Measurements from ENCODE around the gene HERC2. TPM values are rescaled to one million over a fixed set of nuclear protein-coding genes. Genes with fewer than 3 reads are reported as not detected.
A peak's percentile ranks its signal among the peaks of the same experiment; 100 is the strongest.

The HERC2 gene
- total and polyA plus RNA-seq, 4 experiments from 2014 or later = 3.4 to 55.1 (median 28.9) TPM

GRCh38 chr15:28094732-28095521 lies 227.1 kb downstream of the HERC2 start:
- peaks cover 12 to 48% (median 35%) of the 10 kb centered on the region in 4 donors for H3K4me1 Mint-ChIP-seq
- intact Hi-C loops (cut with micrococcal nuclease) = no loop called here

DNA sequence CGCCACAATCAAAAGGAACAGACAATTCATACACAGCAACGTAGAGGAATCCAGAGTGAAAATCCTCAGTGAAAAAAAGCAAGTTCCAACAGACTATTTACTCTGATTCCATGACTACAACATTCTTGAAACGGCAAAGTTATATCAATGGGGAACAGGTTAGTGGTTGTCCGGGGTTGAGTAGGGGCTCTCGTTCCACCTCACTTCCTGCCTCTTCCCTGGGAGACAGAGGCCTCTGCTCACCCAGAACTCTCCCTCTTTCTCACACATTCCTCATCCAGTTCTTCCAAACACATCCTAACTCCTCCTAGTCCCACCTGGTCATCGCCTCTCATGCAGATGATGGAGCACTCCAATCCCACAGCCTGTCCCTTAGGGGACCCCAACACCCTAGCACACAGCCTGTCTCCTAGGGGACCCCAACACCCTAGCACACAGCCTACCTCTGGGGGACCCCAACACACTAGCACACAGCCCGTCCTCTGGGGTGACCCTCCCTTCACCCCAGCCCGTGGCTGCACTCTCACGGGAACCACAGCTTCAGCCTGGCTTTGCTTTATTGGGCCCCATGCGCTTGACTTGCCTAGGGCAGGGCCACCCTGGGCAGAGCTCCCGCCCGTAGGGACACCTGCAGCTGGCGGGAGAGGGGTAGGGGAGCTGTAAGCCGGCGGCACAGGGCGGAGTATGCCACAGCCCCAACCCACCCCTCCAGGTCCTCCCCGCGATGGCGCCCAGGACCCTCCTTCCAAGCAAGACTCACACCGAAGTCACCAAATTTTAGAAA lies 228.0 kb downstream of the HERC2 start:
- Histone ChIP-seq H3K27ac (ENCODE audit: low read depth, low read length) (no peak overlapping the region), H3K4me1 (ENCODE audit: insufficient read depth, low read length) (peaks cover 39% of the 10 kb centered on the region), H3K27me3 (ENCODE audit: insufficient read depth, low read length) (peaks cover 32% of the 10 kb centered on the region), H3K9me3 (ENCODE audit: control insufficient read depth in 1 of 2, low read length in 2 of 2) (no peaks in the 10 kb centered on the region), H3K4me3 (ENCODE audit: low read length in 2 of 2) (no peak overlapping the region), H3K36me3 (ENCODE audit: insufficient read depth, low read length) (no peaks in the 10 kb centered on the region)
- Mint-ChIP-seq H3K27me3 (peaks cover 55 to 61% of the 10 kb centered on the region in 2 donors), H3K9me3 (peaks cover 7 to 36% (median 28%) of the 10 kb centered on the region in 8 donors), H3K4me3 (peak overlapping the region; percentile 0 to 60 (median 42)), H3K27ac (no peak overlapping the region), H3K4me1 (peaks cover 6 to 40% (median 29%) of the 10 kb centered on the region in 4 donors), H3K36me3 (peaks cover 6 to 16% of the 10 kb centered on the region in 2 donors)
- POLR2A ChIA-PET (ENCODE audit: partially characterized antibody) = interaction anchor here (6.4 kb wide), 1 partner anchor 14 kb away, joined by 76 read pairs; no protein-coding TSS in a partner anchor
- no peak for DNase-seq
- intact Hi-C loops (cut with micrococcal nuclease) = no loop called here
- CTCF ChIA-PET (ENCODE audit: partially characterized antibody) = interaction anchor here (7.3 kb wide), 1 partner anchor 30 kb away, joined by 68 read pairs; no protein-coding TSS in a partner anchor

More at GRCh38 chr15:28094732-28095521, 227.1 kb downstream of the HERC2 start:
- peaks cover 54 to 64% of the 10 kb centered on the region in 2 donors for H3K27me3 Mint-ChIP-seq
- Histone ChIP-seq H3K27ac (ENCODE audit: low read depth, low read length) (no peak overlapping the region), H3K4me3 (ENCODE audit: low read length in 2 of 2) (peak overlapping the region in 1 of 2 donors; percentile 63), H3K4me1 (ENCODE audit: insufficient read depth, low read length) (peaks cover 41% of the 10 kb centered on the region), H3K36me3 (ENCODE audit: insufficient read depth, low read length) (no peaks in the 10 kb centered on the region), H3K27me3 (ENCODE audit: insufficient read depth, low read length) (peaks cover 37% of the 10 kb centered on the region), H3K9me3 (ENCODE audit: control insufficient read depth in 1 of 2, low read length in 2 of 2) (no peaks in the 10 kb centered on the region)
- H3K9me3 Mint-ChIP-seq = peaks cover 7 to 28% (median 22%) of the 10 kb centered on the region in 8 donors
- ChIA-PET POLR2A (ENCODE audit: partially characterized antibody) (interaction anchor here (4.5 to 6.4 kb wide), 2 partner anchors 13 to 41 kb away, joined by 24 to 76 read pairs; no protein-coding TSS in a partner anchor), CTCF (ENCODE audit: partially characterized antibody) (interaction anchor here (5.5 to 7.3 kb wide), 2 partner anchors 13 to 29 kb away, joined by 41 to 68 read pairs; no protein-coding TSS in a partner anchor)
- H3K27ac Mint-ChIP-seq = peak overlapping the region in 1 of 7 donors; percentile 87
- peaks cover 6 to 16% of the 10 kb centered on the region in 2 donors for H3K36me3 Mint-ChIP-seq
- H3K4me3 Mint-ChIP-seq = peak overlapping the region; percentile 85 to 92 (median 89)
- DNase-seq = peak in 2 of 5 donors; percentile 13 to 33

DNA sequence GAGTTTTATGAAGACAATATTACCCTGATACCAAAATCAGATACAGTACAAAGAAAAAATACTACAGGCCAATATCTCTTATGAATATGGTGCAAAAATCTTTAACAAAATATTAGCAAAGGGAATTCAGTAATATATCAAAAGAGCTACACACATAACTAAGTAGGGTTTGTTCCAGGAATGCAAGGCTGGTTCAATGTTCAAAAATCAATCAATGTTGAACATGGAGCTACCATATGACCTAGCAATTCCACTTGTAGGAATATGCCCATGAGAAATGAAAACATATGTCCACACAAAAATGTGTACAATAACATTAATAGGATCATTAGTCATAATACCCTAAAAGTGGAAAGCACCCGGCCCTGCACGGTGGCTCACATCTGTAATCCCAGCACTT lies 230.7 kb downstream of the HERC2 start:
- Histone ChIP-seq H3K4me3 (ENCODE audit: low read length in 2 of 2) (no peak overlapping the region), H3K4me1 (ENCODE audit: insufficient read depth, low read length) (peaks cover 23% of the 10 kb centered on the region), H3K36me3 (ENCODE audit: insufficient read depth, low read length) (no peaks in the 10 kb centered on the region), H3K27me3 (ENCODE audit: insufficient read depth, low read length) (peaks cover 18% of the 10 kb centered on the region), H3K9me3 (ENCODE audit: control insufficient read depth in 1 of 2, low read length in 2 of 2) (no peaks in the 10 kb centered on the region), H3K27ac (ENCODE audit: low read depth, low read length) (no peak overlapping the region)
- Mint-ChIP-seq H3K4me1 (peaks cover 6 to 21% (median 16%) of the 10 kb centered on the region in 4 donors), H3K27ac (no peak overlapping the region), H3K36me3 (peaks cover 9 to 16% of the 10 kb centered on the region in 2 donors), H3K27me3 (peaks cover 48 to 55% of the 10 kb centered on the region in 2 donors), H3K9me3 (peaks cover 7 to 44% (median 35%) of the 10 kb centered on the region in 8 donors), H3K4me3 (no peak overlapping the region)
- ChIA-PET CTCF (ENCODE audit: partially characterized antibody) (interaction anchor here (1.3 to 1.8 kb wide), 4 partner anchors 11 to 35 kb away, joined by 4 to 11 read pairs (median 6); no protein-coding TSS in a partner anchor), POLR2A (ENCODE audit: partially characterized antibody) (no interaction called here)
- no peak for DNase-seq
- intact Hi-C loops (cut with micrococcal nuclease) = no loop called here

DNA sequence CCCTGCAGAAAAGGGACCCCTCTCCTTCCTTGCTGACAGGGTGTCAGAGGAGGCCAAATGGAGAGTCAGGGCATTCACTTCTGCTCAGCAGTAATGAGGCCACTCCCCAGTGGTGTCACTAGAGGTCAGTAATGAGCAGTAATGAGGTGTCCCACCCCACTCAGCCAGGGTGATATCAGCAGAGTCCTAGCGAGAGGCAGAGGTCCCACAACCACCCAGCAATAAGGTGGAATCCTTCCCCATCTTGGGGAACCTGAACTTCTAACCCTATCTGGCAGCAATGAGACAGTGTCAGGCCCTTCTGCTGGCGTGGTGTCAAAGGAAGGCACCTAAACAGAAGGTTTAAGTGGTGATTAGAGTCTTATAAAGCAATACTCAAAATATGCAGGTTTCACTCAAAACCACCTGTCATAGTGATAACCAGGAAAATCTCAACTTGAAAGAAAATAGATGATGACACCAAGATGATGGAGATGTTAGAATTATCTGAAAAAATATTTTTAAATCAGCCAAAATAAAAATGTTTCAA lies 235.7 kb downstream of the HERC2 start:
- Histone ChIP-seq H3K4me1 (ENCODE audit: insufficient read depth, low read length) (no peaks in the 10 kb centered on the region), H3K9me3 (ENCODE audit: control insufficient read depth in 1 of 2, low read length in 2 of 2) (no peaks in the 10 kb centered on the region), H3K36me3 (ENCODE audit: insufficient read depth, low read length) (no peaks in the 10 kb centered on the region), H3K27ac (ENCODE audit: low read depth, low read length) (no peak overlapping the region), H3K4me3 (ENCODE audit: low read length in 2 of 2) (no peak overlapping the region), H3K27me3 (ENCODE audit: insufficient read depth, low read length) (no peaks in the 10 kb centered on the region)
- CTCF ChIA-PET (ENCODE audit: partially characterized antibody) = interaction anchor here (1.0 to 3.2 kb wide), 4 partner anchors 10 to 40 kb away, joined by 3 to 38 read pairs (median 5); no protein-coding TSS in a partner anchor
- POLR2A ChIA-PET (ENCODE audit: partially characterized antibody) = no interaction called here
- intact Hi-C loops (cut with micrococcal nuclease) = loop anchor here (1.0 kb wide), 1 partner anchor 37 kb away; no protein-coding TSS in a partner anchor
- no peak overlapping the region for H3K4me3 Mint-ChIP-seq
- DNase-seq = peak; percentile 44 to 61 (median 53)
- H3K36me3 Mint-ChIP-seq = peaks cover 9 to 11% of the 10 kb centered on the region in 2 donors
- H3K4me1 Mint-ChIP-seq = peaks cover 0 to 1% (median 0%) of the 10 kb centered on the region in 4 donors
- H3K27ac Mint-ChIP-seq = no peak overlapping the region
- H3K9me3 Mint-ChIP-seq = peaks cover 7 to 29% (median 25%) of the 10 kb centered on the region in 8 donors
- H3K27me3 Mint-ChIP-seq = peaks cover 22 to 33% of the 10 kb centered on the region in 2 donors

DNA sequence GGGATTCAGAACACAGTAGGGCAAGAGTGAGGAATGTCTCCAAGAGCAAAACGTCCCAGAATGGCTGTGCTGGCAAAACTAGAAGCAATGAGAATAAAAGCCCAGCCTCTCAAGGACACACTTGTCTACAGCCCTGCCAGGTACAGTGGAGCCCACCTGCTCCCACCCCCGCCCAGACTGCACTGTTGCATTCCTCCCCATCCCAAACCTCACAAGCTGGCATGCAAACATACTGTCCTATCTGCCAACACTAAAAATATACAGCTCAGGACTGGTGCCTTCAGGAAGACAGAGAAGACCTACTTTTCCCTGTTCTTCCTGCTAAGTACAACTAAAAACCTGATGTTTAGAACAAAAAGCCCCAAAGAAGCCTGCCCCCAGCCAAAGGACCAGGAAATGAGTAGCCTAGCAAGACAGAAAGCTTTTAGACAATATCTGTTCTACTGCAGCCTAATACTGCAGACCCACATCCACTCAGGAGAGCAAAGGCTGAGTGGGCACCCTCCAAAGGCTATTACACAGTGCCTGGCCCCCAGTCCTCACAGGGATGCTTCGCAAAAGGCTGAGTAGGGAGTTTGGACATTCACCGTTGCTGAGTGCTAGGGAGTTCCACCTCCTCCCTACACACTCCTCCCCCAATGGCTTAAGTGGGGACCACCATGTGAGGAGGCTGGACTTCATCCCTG lies 236.3 kb downstream of the HERC2 start:
- Mint-ChIP-seq H3K4me1 (peaks cover 0 to 1% (median 0%) of the 10 kb centered on the region in 4 donors), H3K27me3 (peaks cover 19 to 29% of the 10 kb centered on the region in 2 donors), H3K36me3 (peaks cover 7 to 9% of the 10 kb centered on the region in 2 donors), H3K27ac (no peak overlapping the region), H3K4me3 (no peak overlapping the region), H3K9me3 (peaks cover 6 to 24% (median 20%) of the 10 kb centered on the region in 8 donors)
- no peak overlapping the region for H3K4me3 ChIP-seq (ENCODE audit: low read length in 2 of 2)
- DNase-seq = no peak
- H3K4me1 ChIP-seq (ENCODE audit: insufficient read depth, low read length) = no peaks in the 10 kb centered on the region
- POLR2A ChIA-PET (ENCODE audit: partially characterized antibody) = interaction anchor here (0.8 kb wide), 1 partner anchor 13 kb away, joined by 3 read pairs; the partner anchor contains the start of gene OCA2
- CTCF ChIA-PET (ENCODE audit: partially characterized antibody) = interaction anchor here (1.2 to 3.2 kb wide), 4 partner anchors 9 to 123 kb away, joined by 4 to 38 read pairs (median 9); partner anchors contain the start of gene OCA2
- intact Hi-C loops (cut with micrococcal nuclease) = loop anchor here (1.0 kb wide), 1 partner anchor 38 kb away; no protein-coding TSS in a partner anchor
- no peaks in the 10 kb centered on the region for H3K27me3 ChIP-seq (ENCODE audit: insufficient read depth, low read length)
- no peaks in the 10 kb centered on the region for H3K9me3 ChIP-seq (ENCODE audit: control insufficient read depth in 1 of 2, low read length in 2 of 2)
- H3K36me3 ChIP-seq (ENCODE audit: insufficient read depth, low read length) = no peaks in the 10 kb centered on the region
- no peak overlapping the region for H3K27ac ChIP-seq (ENCODE audit: low read depth, low read length)

GRCh38 chr15:28084547-28084946 lies 237.4 kb downstream of the HERC2 start:
- H3K36me3 Mint-ChIP-seq = peaks cover 0 to 3% of the 10 kb centered on the region in 2 donors
- ChIA-PET CTCF (ENCODE audit: partially characterized antibody) (interaction anchor here (1.6 to 3.2 kb wide), 3 partner anchors 14 to 124 kb away, joined by 4 to 38 read pairs (median 11); partner anchors contain the start of gene OCA2), POLR2A (ENCODE audit: partially characterized antibody) (no interaction called here)
- Histone ChIP-seq H3K9me3 (ENCODE audit: control insufficient read depth in 1 of 2, low read length in 2 of 2) (no peaks in the 10 kb centered on the region), H3K4me1 (ENCODE audit: insufficient read depth, low read length) (no peaks in the 10 kb centered on the region), H3K27ac (ENCODE audit: low read depth, low read length) (no peak overlapping the region), H3K36me3 (ENCODE audit: insufficient read depth, low read length) (no peaks in the 10 kb centered on the region), H3K4me3 (ENCODE audit: low read length in 2 of 2) (no peak overlapping the region), H3K27me3 (ENCODE audit: insufficient read depth, low read length) (no peaks in the 10 kb centered on the region)
- no peak overlapping the region for H3K4me3 Mint-ChIP-seq
- peaks cover 0 to 14% (median 12%) of the 10 kb centered on the region in 8 donors for H3K9me3 Mint-ChIP-seq
- peaks cover 0 to 1% (median 0%) of the 10 kb centered on the region in 4 donors for H3K4me1 Mint-ChIP-seq
- intact Hi-C loops (cut with micrococcal nuclease) = no loop called here
- peaks cover 17 to 25% of the 10 kb centered on the region in 2 donors for H3K27me3 Mint-ChIP-seq
- no peak for DNase-seq
- no peak overlapping the region for H3K27ac Mint-ChIP-seq
